ENCODE data around the gene SPPL2B. TPM values are rescaled to one million over a fixed set of nuclear protein-coding genes. Genes with fewer than 3 reads are reported as not detected.
"Not testable (repeated sequence)": the region's sequence is repeated elsewhere in the genome, so short reads cannot be mapped to it uniquely, and the experiment has no call there.

Gene SPPL2B
- total RNA-seq, 1 experiment from 2014 or later = 76.0 TPM

GRCh38 chr19:2281265-2282061, 47.0 kb upstream of the SPPL2B start:
- H3K9me3 ChIP-seq (ENCODE audit: control insufficient read depth, insufficient read depth, low read depth, low read length); in situ Hi-C loops (cut with HindIII; ENCODE audit: low pct_unique_long_range_greater_than_20kb, low sequenced_read_pairs); ATAC-seq; H3K27ac ChIP-seq (ENCODE audit: low read length); H3K36me3 ChIP-seq (ENCODE audit: control insufficient read depth, insufficient read depth, low read length); H3K4me1 ChIP-seq (ENCODE audit: control insufficient read depth, insufficient read depth, low read length); H3K4me3 ChIP-seq (ENCODE audit: low read depth in 2 of 2, low read length in 2 of 2); H3K27me3 ChIP-seq (ENCODE audit: control insufficient read depth, insufficient read depth, low read length); DNase-seq (ENCODE audit: low read depth, low spot score); intact Hi-C loops (cut with micrococcal nuclease; ENCODE audit: unreplicated experiment); BruUV-seq (replicated peaks); CTCF ChIA-PET: not testable (repeated sequence)
- POLR2A ChIA-PET = interaction anchor here (0.6 kb wide), 1 partner anchor 16 kb away, joined by 8 read pairs; no protein-coding TSS in a partner anchor

GRCh38 chr19:2282062-2282861, 46.2 kb upstream of the SPPL2B start, which contains the start of gene PEAK3:
Gene PEAK3, minus strand, starts transcription at chr19:2282175. Its CDS starts 1,244 bp downstream, at chr19:2280931.
- ChIA-PET CTCF (no interaction called here), POLR2A (interaction anchor here (0.7 kb wide), 2 partner anchors 47 to 318 kb away, joined by 3 read pairs; no protein-coding TSS in a partner anchor)
- H3K9me3 ChIP-seq (ENCODE audit: control insufficient read depth, insufficient read depth, low read depth, low read length) = no peaks in the 10 kb centered on the region
- H3K36me3 ChIP-seq (ENCODE audit: control insufficient read depth, insufficient read depth, low read length) = no peaks in the 10 kb centered on the region
- H3K27ac ChIP-seq (ENCODE audit: low read length) = no peak within 1 kb of the TSS
- BruUV-seq (replicated peaks) = no TSS peak
- TF ChIP-seq POLR2AphosphoS5 (IDR thresholded peaks at IDR 0.05; ENCODE audit: low read depth, low read length) (no peak), SIN3A (IDR thresholded peaks at IDR 0.05; ENCODE audit: borderline replicate concordance, insufficient read depth, low read depth, low read length) (no peak), TCF7L2 (IDR thresholded peaks at IDR 0.05; ENCODE audit: low read depth, low read length) (no peak), REST (IDR thresholded peaks at IDR 0.05; ENCODE audit: insufficient read depth in 1 of 2, low read depth in 2 of 2, low read length in 1 of 2) (no peak), CTCF (IDR thresholded peaks at IDR 0.05) (no peak)
- no peak for DNase-seq (ENCODE audit: low read depth, low spot score)
- intact Hi-C loops (cut with micrococcal nuclease; ENCODE audit: unreplicated experiment) (no loop called here), in situ Hi-C loops (cut with HindIII; ENCODE audit: low pct_unique_long_range_greater_than_20kb, low sequenced_read_pairs) (no loop called here)
- H3K27me3 ChIP-seq (ENCODE audit: control insufficient read depth, insufficient read depth, low read length) = no peaks in the 10 kb centered on the region
- no peak within 1 kb of the TSS for H3K4me3 ChIP-seq (ENCODE audit: low read depth in 2 of 2, low read length in 2 of 2)
- H3K4me1 ChIP-seq (ENCODE audit: control insufficient read depth, insufficient read depth, low read length) = no peaks in the 10 kb centered on the region
- ATAC-seq = peak; percentile 44; the same call in 1 of the 2 replicates

All from Panc1 (cell line).